ENCODE results near the gene RHEX.
A peak's percentile ranks its signal among the peaks of the same experiment; 100 is the strongest.

Gene RHEX

DNA sequence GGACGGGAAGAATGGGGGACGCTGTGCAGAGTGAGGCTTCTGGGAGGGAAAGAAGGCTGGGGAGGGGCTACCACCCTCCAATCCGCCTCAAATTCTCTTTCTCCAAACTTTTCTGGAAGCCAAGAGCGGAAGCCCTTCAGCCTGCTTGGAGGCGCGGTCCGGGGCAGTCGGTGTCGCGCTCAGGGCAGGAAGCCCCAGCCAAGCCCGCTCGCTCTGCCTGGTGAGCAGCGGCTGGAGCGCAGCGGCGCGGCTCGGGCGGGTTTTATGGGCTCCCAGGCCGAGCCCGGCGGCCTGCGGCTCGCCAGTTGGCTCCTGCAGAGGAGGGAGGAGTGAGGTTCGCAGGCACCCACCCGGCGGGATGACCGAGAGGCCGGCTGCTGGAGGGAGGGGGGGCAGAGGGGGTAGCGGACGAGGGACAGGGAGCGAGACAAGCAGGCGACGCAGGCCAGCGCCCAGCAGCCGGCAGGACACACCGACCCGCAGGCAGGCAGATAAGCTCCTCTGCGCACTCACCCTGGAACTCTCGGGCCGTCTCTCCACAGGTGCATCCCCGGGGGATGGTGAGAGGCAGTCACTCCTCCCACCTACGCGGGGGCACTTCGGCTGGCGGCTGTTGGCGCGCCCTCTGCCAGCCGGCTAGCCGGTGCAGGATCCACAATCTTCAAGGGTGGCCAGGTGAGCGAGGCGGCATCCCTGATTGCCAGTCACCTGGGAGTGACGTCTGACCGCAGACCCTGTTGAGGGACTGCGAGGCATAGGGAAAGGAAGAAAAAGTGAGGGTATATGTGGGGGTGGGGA, 64.4 kb downstream of the RHEX start, which contains the start of gene AVPR1B:
Gene AVPR1B, minus strand, starts transcription at position 238 of the 798 bp plus-strand sequence. CDS start 498 bp downstream, outside the sequence.
- no peak for TF ChIP-seq ZFX (IDR thresholded peaks at IDR 0.05; ENCODE audit: borderline replicate concordance)
- TF ChIP-seq, protein P1, sequence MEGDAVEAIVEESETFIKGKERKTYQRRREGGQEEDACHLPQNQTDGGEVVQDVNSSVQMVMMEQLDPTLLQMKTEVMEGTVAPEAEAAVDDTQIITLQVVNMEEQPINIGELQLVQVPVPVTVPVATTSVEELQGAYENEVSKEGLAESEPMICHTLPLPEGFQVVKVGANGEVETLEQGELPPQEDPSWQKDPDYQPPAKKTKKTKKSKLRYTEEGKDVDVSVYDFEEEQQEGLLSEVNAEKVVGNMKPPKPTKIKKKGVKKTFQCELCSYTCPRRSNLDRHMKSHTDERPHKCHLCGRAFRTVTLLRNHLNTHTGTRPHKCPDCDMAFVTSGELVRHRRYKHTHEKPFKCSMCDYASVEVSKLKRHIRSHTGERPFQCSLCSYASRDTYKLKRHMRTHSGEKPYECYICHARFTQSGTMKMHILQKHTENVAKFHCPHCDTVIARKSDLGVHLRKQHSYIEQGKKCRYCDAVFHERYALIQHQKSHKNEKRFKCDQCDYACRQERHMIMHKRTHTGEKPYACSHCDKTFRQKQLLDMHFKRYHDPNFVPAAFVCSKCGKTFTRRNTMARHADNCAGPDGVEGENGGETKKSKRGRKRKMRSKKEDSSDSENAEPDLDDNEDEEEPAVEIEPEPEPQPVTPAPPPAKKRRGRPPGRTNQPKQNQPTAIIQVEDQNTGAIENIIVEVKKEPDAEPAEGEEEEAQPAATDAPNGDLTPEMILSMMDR (IDR thresholded peaks at IDR 0.05) = peak; percentile 77
- no peak within 1 kb of the TSS for H3K27ac ChIP-seq

DNA sequence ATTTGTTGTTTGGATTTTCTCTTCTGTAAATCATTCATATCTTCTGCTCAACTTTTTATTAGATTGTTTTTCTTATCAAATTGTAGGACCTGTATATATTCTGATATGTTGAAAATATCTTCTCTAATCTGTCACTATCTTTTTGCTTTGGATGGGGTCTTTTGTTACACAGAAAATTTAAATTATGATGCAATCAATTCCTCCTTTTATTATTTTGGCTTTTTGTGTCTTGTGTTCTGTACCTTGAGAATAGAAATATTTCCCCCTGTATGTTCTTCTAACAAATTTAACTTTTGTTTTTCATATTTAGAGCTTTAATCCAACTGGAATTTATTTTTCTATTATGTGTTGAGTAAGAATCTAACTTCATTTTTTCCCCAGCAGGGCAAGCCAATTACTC, 67.4 kb downstream of the RHEX start:
- H3K27ac ChIP-seq = no peak overlapping the region
- TF ChIP-seq ZFX (IDR thresholded peaks at IDR 0.05; ENCODE audit: borderline replicate concordance) = no peak
- TF ChIP-seq, protein P1 (IDR thresholded peaks at IDR 0.05) = no peak

DNA sequence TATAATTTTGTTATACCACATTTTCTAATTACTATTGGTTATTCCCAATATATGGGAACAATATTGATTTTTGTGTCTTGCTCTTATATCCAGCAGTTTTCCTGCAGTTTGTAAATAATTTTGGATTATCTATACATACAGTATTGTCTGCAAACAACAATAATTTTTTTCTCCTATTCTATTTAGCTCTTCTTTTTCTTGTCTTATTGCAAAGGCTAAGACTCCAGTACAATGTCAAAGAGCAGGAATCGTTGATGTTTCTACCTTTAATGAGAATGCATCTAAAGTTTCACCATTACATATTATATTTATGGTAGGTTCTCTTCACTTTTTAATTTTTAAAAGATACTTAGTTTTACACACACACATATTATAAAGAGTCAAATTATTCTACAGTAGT, 68.3 kb downstream of the RHEX start:
- no peak overlapping the region for H3K27ac ChIP-seq

DNA sequence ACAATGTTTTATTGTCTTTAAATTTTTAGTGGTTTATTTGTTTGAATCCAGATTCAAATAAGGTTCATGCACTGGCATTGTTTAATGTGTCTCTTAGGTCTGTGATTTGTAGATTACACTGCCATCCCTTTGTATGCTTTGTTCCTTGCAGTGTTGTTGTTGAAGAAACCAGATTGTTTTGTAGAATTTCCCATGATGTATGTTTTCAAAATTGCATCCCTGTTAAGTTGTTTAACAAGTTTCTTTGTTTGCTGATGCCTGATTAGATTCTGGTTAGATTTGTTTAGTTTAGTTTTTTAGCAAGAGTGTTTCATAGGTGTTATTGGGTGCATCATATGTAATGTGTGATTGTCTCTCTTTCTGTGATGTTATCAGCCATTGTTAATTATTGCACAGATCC, 69.7 kb downstream of the RHEX start:
- TF ChIP-seq, protein P1 (IDR thresholded peaks at IDR 0.05) = no peak
- no peak for TF ChIP-seq ZFX (IDR thresholded peaks at IDR 0.05; ENCODE audit: borderline replicate concordance)
- no peak overlapping the region for H3K27ac ChIP-seq

More for the DNA sequence above, 68.3 kb downstream of the RHEX start:
- TF ChIP-seq, protein P1 (IDR thresholded peaks at IDR 0.05) = no peak
- TF ChIP-seq ZFX (IDR thresholded peaks at IDR 0.05; ENCODE audit: borderline replicate concordance) = no peak

DNA sequence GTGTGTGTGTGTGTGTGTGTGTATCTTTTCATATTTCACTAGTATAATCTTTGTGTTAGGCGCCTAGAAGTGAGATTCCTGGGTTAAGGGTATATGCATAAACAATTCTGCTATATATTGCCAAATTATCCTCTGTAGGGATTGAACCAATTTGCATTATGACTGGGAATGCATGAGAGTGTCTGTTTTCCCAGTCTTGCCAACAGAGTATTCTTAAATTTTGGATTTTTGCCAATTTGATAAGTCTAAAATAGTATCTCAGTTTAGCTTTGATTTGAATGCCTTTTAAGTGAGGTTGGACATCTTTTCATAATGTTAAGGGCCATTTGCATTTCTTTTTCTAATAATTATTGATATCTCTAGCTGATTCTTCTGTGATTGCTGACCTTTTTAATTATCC, 72.4 kb downstream of the RHEX start:
- no peak for TF ChIP-seq ZFX (IDR thresholded peaks at IDR 0.05; ENCODE audit: borderline replicate concordance)
- TF ChIP-seq, protein P1 (IDR thresholded peaks at IDR 0.05) = no peak
- no peak overlapping the region for H3K27ac ChIP-seq

DNA sequence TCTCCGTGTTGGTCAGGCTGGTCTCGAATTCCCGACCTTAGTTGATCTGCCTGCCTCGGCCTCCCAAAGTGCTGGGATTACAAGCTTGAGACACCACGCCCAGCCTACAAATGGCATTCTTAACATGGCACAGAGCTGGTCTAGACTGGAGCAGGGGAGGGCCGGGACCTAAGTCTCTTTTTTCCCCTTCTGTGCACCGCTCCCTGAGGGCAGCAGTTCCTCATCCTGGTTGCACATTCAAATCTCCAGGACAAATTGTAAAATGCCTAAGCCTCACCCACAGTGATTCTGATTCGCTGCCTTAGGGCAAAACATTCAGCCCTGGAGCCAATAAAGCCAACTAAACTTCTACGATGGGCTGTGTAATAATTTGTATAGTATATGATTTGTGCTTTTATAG, 74.4 kb downstream of the RHEX start:
- H3K27ac ChIP-seq = no peak overlapping the region
- no peak for TF ChIP-seq ZFX (IDR thresholded peaks at IDR 0.05; ENCODE audit: borderline replicate concordance)
- TF ChIP-seq, protein P1 (IDR thresholded peaks at IDR 0.05) = no peak

DNA sequence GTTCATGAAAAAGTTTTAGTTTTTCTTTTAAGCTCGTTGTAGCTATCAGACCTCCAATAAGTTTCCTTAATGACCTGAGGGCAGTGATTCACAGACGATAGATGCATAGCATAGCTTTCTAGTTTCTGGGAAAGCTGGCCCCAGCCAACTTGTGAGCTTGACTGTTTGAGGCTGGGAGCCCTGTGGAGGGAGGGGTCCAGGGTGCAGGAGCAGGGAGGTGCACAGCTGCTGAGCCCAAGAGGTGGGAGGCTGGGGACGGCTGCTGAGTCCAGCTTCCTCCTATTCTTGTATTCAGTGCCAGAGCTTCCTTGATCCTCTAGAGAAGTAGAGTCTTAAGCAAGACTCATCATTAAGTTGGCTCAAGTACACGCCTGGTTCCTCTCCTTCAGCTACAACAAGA, 75.2 kb downstream of the RHEX start:
- no peak for TF ChIP-seq ZFX (IDR thresholded peaks at IDR 0.05; ENCODE audit: borderline replicate concordance)
- TF ChIP-seq, protein P1 (IDR thresholded peaks at IDR 0.05) = no peak
- no peak overlapping the region for H3K27ac ChIP-seq
